Transverse colon (tissue), 3 donors: ENCODE results near the gene HEPH.

Experiments
- EP300 ChIP-seq: sonication (generic); formaldehyde crosslinking; IDR thresholded peaks from one replicate; pipeline ENCODE4 v1.6.1; 2017; ENCODE audit warnings: antibody characterized with exemption, low read depth
- POLR2A ChIP-seq: fragments of 450-650 bp; IDR thresholded peaks from one replicate; pipeline ENCODE4 v1.6.1; 2016; ENCODE audit warnings: antibody characterized with exemption, mild to moderate bottlenecking, moderate library complexity
- TF ChIP-seq, protein P1 (sequence below), 5 experiments: fragments of 200-600 bp in 3 of 5; fragments of 450-650 bp in 2 of 5; sonication (generic) in 3 of 5; IDR thresholded peaks; 1 replicate in 2 of 5; 2 replicates in 3 of 5; pipeline ENCODE4 v1.5.1; 2016 to 2017; ENCODE audit warnings: antibody characterized with exemption in 5 of 5, inconsistent platforms in 3 of 5, mild to moderate bottlenecking in 2 of 5, moderate library complexity in 1 of 5

DNA sequence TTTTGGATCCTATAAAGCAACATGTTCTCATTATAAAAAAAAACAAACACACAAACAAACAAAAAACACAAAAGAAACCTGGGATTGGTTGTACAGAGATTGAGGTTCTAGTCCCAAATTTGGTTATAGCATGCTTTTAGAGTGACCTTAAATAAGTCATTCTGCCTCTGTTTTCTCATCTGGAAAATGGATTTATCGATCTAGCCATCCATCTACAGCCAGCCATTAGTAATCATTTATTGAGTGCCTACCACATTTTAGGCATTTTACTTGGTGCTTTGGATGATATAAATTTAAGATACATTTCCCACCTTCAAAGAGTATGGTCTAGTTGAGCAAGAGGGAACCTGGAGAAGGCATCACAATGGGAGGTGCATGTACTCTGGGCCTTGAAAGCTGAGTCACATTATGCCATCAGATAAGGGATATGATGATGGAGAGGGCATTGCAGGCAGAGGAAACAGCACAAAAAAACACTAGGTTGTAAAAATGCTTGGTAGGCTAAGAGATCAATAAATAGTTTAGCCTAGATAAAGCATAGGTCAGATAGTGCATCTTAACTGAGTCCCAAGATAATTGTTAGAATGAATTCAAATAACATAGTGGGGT, 91.4 kb downstream of the HEPH start:
- TF ChIP-seq POLR2A (no peak), EP300 (no peak)
- TF ChIP-seq, protein P1, sequence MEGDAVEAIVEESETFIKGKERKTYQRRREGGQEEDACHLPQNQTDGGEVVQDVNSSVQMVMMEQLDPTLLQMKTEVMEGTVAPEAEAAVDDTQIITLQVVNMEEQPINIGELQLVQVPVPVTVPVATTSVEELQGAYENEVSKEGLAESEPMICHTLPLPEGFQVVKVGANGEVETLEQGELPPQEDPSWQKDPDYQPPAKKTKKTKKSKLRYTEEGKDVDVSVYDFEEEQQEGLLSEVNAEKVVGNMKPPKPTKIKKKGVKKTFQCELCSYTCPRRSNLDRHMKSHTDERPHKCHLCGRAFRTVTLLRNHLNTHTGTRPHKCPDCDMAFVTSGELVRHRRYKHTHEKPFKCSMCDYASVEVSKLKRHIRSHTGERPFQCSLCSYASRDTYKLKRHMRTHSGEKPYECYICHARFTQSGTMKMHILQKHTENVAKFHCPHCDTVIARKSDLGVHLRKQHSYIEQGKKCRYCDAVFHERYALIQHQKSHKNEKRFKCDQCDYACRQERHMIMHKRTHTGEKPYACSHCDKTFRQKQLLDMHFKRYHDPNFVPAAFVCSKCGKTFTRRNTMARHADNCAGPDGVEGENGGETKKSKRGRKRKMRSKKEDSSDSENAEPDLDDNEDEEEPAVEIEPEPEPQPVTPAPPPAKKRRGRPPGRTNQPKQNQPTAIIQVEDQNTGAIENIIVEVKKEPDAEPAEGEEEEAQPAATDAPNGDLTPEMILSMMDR (IDR thresholded peaks at IDR 0.05) = no peak
